GM21381 (cell line): ENCODE data around the gene SPDYE4.

Experiments used
- ATAC-seq: cut with Tn5 transposase; IDR thresholded peaks from one replicate; pipeline ENCODE4 v1.9.1; 2021; ENCODE audit warnings: mild to moderate bottlenecking, moderate library complexity; ENCODE audit not compliant: unreplicated experiment

Gene SPDYE4

GRCh38 chr17:8741771-8742170 lies 16.6 kb downstream of the SPDYE4 start:
- no peak for ATAC-seq

- ATAC-seq = no peak
Measured at GRCh38 chr17:8741366-8741765, 17.0 kb downstream of the SPDYE4 start.

GRCh38 chr17:8740486-8740885 lies 17.9 kb downstream of the SPDYE4 start:
- ATAC-seq = no peak

- no peak for ATAC-seq
Measured at GRCh38 chr17:8739097-8739496, 19.2 kb downstream of the SPDYE4 start.

GRCh38 chr17:8736796-8737195 lies 21.6 kb downstream of the SPDYE4 start:
- ATAC-seq = no peak

- ATAC-seq = no peak
Measured at GRCh38 chr17:8736362-8736761, 22.0 kb downstream of the SPDYE4 start.

GRCh38 chr17:8735336-8735939 lies 22.9 kb downstream of the SPDYE4 start:
- no peak for ATAC-seq

GRCh38 chr17:8734876-8735275 lies 23.5 kb downstream of the SPDYE4 start:
- ATAC-seq = no peak

- ATAC-seq = no peak
Measured at GRCh38 chr17:8732406-8733085, 25.8 kb downstream of the SPDYE4 start.

GRCh38 chr17:8729860-8730259 lies 28.5 kb downstream of the SPDYE4 start:
- ATAC-seq = no peak

- no peak for ATAC-seq
Measured at GRCh38 chr17:8729421-8729820, 28.9 kb downstream of the SPDYE4 start.

- ATAC-seq = no peak
Measured at GRCh38 chr17:8728971-8729370, 29.4 kb downstream of the SPDYE4 start.

GRCh38 chr17:8728251-8728938 lies 30.0 kb downstream of the SPDYE4 start:
- no peak for ATAC-seq

GRCh38 chr17:8726941-8727555 lies 31.3 kb downstream of the SPDYE4 start:
- no peak for ATAC-seq

- ATAC-seq = no peak
Measured at GRCh38 chr17:8725881-8726876, 32.2 kb downstream of the SPDYE4 start.

GRCh38 chr17:8724451-8724850 lies 33.9 kb downstream of the SPDYE4 start:
- ATAC-seq = no peak

GRCh38 chr17:8720596-8720995 lies 37.8 kb downstream of the SPDYE4 start:
- no peak for ATAC-seq

- ATAC-seq = no peak
Measured at GRCh38 chr17:8719291-8720246, 38.8 kb downstream of the SPDYE4 start.

- no peak for ATAC-seq
Measured at GRCh38 chr17:8718001-8718563, 40.3 kb downstream of the SPDYE4 start.
